ENCODE measurements around the gene WDR88.

Gene WDR88

DNA sequence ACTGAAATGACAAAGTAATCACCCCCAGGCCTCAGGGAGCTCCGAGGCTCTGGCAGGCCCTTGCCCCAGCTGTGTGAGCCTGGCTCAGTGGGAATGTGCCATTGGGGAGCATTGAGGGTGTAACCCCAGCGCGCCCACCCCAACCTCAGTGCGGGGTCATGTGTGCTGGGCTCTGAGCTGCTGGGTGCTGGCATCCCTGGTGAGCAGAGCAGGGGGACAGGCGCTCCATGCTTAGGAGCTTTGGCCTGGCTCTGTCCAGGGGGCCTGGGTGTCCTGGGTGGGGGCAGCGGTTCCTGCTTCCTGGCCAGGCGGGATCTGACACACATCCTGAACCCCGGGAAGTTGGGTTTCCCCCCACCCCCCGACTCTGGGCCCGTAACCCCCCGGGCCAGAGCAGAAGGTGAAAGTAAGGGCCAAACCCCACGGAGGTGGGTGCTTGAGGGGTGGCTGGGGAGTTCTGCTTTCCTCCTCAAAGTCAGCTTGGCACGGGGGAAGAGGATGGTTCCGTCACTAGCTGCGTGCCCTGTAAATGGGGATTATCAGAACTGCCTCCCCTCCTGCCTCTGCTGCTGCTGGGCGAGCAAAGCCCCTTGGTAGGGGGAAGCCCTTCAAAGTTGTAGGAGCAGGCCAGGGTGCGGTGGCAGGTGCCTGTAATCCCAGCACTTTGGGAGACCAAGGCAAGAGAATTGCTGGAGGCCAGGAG, 63.9 kb downstream of the WDR88 start:
- no peak for DNase-seq (ENCODE audit: extremely low read depth in 1 of 2, low read depth in 1 of 2)

DNA sequence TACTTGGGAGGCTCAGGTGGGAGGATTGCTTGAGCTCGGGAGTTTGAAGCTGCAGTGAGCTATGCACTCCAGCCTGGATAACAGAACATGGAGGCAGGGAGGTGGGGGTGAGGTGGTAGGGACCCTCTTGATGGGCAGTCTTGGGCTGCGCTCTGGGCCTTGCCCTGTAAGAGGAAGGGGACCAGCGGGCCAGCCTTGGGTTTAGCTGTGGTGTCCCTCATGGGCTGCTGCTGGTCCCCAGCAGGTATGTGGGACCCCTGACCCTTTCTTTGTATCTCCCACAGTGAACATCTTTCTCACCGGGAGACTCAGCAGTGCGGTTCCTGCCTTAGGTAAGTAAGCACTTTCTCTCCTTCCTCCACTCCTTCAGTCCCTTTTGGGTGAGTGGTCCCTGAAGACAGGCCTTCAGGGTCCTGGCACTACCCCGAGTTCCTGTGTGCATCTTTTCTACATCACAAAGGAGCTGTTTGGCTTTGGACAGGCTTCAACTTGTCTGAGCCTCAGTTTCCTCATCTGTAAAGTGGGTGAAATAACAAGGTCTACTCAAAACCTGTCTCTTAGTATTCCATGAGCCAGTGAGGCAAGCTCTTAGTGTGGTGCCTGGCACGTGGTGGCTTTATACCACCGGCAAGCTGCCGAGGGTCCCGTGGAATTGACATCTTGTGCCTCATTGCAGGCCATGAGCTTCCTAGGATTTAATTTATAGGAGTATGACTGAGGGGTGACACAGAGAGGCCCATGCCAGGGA, 64.7 kb downstream of the WDR88 start:
- no peak for DNase-seq (ENCODE audit: extremely low read depth in 1 of 2, low read depth in 1 of 2)

DNA sequence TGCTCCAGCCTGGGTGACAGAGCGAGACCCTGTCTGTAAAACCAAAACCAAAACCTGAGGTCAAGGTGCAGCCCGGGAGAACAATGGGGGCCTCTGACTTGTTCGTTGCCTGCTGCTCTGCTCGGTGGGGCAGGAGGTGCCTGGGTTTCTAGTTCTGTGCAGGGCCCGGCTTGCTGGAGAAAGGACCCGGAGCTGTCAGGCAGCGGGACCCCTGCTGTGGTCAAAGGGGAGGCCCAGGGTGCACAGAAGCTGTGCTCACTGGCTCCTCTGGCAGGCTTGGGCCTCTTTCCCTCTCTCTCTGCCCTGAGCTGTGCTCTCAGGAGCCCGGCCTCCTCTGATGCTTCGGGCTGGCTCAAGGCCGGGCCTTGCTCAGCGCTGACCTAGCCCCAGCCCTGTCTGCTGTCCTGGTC, 65.7 kb downstream of the WDR88 start:
- no peak for DNase-seq (ENCODE audit: extremely low read depth in 1 of 2, low read depth in 1 of 2)

DNA sequence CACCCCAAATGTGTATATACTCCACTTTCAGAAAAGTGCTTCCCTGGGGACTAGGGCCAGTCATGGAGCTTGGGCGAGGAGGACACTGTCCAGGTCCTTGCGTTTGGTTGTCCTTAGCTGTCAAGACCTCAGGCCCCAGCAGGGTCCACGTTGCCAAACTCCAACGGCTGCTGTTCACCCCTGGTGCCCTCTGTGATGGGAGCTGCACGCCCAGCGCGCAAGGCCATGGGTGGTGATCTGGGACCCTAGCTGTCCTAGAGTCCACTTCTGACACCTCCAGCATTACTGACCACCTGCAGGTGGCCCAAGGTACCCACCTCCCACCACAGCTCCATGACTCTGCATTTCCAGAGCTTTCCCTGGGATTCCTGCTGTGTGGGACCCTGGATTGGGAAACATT, 66.3 kb downstream of the WDR88 start:
- DNase-seq (ENCODE audit: extremely low read depth in 1 of 2, low read depth in 1 of 2): no peak

DNA sequence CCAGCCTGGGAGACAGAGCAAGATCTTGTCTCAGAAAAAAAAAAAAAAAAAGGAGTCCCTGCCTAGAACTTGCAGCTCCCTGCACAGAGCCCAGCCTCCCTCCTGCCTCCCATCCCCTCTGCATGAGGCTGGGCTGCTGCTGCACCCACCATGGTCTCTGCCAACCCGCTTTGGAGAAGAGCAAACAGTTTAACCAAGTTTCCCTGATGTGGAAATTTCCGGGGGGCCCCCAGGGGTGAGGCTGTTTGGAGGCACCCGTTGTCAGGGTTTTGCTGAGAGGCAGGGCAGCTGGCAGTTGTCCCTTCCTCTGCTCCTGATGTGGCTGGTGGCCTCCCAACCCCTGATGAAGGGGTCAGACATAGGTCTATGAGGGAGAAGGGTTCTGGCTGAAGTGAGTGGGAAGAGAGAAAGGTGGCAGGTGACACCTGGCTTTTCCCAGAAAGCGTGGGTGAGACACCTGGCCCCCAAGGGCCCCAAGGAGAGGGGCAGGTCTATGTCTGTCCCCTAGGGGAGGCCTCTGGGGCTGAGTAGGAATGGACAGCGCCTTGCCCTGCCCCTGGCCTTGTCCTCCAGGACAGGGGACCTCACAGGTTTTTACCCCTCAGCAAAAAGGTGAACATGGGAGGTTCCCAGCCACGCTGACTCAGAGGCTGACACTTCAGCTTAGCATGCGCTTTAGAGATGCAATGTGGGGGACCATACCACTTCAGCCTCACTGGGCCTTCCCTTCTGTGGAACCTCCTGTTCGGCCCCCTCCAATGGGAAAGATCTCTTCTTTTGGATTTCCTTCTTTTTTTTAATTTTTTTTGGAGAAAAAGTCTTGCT, 67.7 kb downstream of the WDR88 start:
- DNase-seq (ENCODE audit: extremely low read depth in 1 of 2, low read depth in 1 of 2): no peak

DNA sequence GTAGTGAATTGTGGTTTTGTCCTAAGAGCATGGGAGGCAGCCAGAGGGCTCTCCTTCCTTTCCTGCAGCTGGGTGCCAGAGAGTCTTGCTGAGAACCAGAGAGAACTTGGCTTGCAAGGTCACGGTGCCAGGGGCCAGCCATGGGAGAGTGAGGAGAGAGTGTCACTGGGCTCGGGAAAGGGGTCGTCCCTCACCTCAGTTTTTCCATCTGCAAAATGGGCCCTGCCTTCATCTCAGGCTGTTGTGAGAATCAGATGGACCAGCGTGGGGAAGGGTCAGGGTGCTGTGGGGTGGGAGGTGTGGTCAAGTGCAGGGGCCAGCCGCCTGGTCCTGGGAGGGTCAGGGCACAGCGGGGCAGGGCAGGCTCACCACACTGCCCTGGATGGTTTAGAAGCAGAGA, 69.6 kb downstream of the WDR88 start:
- no peak for DNase-seq (ENCODE audit: extremely low read depth in 1 of 2, low read depth in 1 of 2)

DNA sequence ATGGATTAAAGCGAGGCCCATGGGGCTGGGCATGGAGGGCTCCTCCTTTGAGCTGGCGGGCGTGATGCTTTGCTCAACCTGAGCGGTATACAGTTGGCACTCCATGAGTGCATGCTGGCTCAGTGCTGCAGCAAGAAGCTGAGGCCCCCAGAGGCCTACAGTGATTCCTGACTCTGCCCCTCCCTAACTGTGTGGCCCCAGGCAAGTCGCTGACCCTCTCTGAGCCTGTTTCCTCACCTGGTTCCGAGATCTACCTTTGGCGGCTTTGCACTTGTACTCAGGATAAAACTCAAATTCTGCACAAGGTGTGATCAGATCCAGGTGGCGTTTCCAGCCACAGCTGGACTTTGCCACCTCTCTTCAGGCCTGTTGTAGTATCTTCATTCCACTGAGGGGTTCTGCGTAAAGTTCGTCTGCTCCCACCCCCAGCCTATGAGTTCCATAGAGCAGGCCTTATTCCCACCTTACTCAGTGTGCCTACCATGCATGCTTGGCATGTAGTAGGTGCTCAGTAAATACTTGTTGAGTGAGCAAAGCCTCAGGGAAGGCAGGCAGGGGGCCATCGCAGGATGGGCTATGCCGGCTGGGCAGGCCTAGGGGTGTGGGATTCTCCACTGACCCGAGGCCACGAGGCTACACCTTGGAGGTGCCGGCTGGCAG, 70.1 kb downstream of the WDR88 start:
- DNase-seq (ENCODE audit: extremely low read depth in 1 of 2, low read depth in 1 of 2): no peak

DNA sequence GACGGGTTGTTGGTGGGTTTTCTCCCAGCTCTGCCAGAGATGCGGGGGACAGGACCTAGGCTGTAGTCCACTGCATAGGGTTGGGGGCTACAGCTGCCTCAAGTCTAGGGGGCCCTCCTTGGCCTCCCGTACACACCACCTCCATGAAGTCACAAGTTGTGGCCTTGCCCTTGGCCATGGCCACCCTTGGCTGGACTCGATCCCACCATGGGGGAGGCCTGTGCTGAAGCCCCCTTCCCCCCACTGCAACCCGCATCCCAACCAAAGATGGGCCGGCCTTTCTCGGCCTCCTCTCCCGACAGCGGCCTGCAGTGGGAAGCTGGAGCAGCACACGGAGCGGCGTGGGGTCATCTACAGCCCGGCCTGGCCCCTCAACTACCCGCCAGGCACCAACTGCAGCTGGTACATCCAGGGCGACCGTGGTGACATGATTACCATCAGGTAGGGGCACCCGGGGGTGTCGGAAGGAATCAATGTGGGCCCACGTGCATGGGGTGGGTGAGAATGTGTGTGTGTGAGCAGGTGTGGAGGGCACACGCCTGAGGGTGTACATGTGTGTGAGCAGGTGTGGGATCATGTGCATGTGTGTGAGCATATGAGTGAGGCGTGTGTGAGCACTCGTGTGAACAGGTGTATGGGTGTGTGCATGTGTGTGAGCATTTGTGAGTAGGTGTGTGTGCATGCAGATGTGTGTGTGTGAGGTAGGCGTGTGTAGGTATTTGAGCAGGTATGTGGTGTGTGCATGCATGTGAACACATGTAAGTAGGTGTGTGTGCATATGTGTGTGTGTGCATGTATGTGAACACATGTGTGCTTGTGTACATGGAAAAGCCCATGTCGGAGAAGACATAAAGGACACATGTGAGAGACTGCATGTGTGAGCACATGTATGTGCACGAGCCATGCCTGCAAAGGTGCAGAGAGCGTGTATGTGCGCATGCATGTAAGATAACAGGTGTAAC, 70.9 kb downstream of the WDR88 start:
- DNase-seq (ENCODE audit: extremely low read depth in 1 of 2, low read depth in 1 of 2): no peak

DNA sequence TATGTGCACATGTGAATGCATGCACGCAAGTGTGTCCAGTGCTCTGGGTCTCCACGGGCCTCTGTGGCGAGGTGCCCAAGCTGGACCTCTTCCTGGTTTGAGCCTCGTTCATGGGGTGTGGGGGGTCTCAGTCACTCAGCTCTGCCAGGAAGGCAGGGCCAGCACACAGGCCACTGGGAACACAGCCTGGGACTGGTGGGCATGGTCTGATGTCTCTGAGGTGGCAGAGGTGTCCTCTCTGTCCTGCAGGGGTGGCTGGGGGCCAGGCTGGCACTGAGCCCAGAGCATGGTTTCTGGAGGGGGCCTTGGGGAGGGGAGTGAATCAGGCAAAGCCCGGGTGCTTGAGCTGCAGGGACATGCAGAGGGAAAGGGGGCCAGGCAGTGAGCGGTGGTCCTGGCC, 71.6 kb downstream of the WDR88 start:
- no peak for DNase-seq (ENCODE audit: extremely low read depth in 1 of 2, low read depth in 1 of 2)

DNA sequence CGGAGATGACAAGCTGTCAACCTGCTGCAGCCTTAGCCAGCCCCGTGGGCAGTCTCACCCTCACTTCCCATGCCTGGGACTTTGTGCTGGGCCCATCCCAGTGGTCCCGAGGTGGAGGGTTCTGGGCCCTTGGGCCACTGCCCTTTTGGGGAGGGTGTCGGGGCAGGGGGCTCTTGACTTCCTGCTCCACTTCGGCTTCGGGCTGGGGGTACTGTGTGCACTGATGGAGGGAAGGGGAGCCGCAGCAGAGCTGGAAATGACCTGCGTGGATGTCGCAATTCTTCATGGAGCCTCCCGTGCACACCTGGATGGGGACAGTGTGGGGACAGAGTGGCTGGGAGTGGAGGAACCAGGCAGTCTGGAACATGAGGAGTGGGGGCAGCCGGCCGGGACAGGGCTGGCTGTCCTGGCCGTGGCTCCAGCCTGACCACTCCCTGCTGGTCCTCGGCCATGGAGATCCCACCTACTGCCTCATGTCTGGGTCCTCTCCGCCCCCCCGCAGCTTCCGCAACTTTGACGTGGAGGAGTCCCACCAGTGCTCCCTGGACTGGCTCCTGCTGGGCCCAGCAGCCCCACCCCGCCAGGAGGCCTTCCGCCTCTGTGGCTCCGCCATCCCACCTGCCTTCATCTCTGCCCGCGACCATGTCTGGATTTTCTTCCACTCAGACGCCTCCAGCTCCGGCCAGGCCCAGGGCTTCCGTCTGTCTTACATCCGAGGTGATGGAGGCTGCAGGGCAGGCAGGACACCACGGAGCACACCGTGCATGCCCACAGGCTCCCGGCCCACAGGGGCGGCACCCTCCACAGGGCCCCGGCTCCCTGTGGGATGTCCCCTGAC, 72.4 kb downstream of the WDR88 start:
- DNase-seq (ENCODE audit: extremely low read depth in 1 of 2, low read depth in 1 of 2): no peak

DNA sequence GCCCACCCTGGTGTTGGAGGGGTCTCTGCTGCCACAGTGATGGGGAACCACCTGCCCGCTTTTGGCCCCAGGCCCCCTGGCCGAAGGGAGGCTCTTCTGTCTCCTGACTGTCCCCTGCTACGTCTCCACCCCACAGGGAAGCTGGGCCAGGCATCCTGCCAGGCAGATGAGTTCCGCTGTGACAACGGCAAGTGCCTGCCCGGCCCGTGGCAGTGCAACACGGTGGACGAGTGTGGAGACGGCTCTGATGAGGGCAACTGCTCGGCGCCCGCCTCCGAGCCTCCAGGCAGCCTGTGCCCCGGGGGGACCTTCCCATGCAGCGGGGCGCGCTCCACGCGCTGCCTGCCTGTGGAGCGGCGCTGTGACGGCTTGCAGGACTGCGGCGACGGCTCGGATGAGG, 73.2 kb downstream of the WDR88 start:
- no peak for DNase-seq (ENCODE audit: extremely low read depth in 1 of 2, low read depth in 1 of 2)

DNA sequence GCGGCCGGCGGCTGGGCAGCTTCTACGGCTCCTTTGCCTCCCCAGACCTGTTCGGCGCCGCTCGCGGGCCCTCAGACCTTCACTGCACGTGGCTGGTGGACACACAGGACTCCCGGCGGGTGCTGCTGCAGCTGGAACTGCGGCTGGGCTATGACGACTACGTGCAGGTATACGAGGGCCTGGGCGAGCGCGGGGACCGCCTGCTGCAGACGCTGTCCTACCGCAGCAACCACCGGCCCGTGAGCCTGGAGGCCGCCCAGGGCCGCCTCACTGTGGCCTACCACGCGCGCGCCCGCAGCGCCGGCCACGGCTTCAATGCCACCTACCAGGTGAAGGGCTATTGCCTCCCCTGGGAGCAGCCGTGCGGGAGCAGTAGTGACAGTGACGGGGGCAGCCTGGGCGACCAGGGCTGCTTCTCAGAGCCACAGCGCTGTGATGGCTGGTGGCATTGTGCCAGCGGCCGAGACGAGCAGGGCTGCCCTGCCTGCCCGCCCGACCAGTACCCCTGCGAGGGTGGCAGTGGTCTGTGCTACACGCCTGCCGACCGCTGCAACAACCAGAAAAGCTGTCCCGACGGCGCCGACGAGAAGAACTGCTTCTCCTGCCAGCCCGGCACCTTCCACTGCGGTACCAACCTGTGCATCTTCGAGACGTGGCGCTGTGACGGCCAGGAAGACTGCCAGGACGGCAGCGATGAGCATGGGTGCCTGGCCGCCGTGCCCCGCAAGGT, 73.8 kb downstream of the WDR88 start:
- no peak for DNase-seq (ENCODE audit: extremely low read depth in 1 of 2, low read depth in 1 of 2)

DNA sequence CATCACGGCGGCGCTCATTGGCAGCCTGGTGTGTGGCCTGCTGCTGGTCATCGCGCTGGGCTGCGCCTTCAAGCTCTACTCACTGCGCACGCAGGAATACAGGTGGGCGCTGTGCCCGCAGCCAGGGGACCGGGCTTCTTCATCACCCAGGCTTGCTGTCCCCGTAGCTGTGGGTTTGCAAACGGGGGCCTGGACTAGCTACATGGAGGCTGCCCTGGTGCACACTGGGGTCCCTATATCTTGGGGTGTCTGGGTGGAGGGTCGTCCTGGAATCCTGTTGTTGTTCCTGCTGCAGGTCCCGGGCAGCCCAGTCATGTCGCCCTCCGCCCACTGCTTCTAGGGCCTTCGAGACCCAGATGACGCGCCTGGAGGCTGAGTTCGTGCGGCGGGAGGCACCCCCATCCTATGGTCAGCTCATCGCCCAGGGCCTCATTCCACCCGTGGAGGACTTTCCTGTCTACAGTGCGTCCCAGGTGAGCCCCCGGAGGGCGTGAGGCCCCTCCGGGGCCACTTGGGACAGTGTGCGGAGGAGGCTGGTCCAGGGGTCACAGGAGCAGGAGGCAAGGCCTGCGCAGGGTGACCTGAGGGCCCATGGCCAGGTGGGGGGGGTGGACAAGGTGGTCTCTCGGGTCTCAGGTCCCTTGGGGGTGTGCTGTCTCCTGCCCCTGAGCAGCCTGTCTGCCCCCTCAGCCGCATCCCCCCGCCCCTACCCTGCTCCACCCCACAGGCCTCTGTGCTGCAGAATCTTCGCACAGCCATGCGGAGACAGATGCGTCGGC, 74.5 kb downstream of the WDR88 start:
- no peak for DNase-seq (ENCODE audit: extremely low read depth in 1 of 2, low read depth in 1 of 2)

DNA sequence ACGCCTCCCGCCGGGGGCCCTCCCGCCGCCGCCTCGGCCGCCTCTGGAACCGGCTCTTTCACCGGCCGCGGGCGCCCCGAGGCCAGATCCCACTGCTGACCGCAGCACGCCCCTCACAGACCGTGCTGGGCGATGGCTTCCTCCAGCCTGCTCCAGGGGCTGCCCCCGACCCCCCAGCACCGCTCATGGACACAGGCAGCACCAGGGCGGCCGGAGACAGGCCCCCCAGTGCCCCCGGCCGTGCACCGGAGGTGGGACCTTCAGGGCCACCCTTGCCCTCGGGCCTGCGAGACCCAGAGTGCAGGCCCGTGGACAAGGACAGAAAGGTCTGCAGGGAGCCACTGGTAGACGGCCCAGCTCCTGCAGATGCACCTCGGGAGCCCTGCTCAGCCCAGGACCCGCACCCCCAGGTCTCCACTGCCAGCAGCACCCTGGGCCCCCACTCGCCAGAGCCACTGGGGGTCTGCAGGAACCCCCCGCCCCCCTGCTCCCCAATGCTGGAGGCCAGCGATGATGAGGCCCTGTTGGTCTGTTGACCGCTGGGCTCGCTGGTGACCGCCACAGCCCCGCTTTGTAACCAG, 75.2 kb downstream of the WDR88 start:
- no peak for DNase-seq (ENCODE audit: extremely low read depth in 1 of 2, low read depth in 1 of 2)

DNA sequence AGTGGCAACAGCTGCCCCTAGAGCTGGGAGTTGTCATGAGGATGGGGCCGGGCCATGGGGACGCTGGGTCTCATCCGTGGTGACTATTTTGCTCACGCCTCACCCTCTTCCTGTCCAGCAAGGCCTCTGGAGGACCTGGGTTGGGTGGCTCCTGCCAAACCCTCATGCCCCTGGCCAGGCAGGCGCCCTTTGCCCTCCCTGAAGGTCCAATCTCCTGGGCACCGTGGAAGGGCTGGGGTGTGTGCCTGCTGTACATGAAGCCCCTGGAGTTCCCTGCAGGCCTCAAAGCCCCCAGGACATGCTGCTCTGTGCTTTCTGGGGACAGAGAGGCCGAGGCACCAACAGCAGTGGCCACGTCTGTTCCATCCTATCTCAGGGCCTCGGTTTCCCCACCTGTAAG, 76.0 kb downstream of the WDR88 start:
- no peak for DNase-seq (ENCODE audit: extremely low read depth in 1 of 2, low read depth in 1 of 2)

DNA sequence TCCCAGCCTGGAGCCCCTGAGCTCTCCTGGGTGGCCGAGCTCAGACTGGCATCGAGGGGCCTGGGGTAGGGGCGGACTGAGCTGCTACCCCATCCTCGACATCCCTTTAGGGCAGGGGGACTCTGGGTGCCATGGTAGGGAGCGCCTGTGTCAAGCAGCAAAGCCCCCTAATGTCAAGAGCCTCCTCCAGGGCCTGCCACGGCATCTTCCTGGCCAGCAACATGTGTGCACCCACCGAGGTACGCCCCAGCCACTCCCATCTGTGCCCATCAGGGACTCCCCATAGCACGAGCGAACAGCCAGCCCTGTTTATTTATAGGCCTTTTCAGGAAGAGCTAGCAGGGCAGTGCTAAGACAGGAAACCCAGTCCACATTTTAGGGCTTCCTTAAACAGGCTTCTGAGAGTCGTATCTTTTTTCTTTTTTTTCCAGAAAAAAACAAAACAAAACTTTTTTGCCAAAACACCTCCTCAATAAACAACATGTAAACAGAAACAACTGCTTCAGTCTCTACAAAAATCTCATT, 76.5 kb downstream of the WDR88 start:
- DNase-seq (ENCODE audit: extremely low read depth in 1 of 2, low read depth in 1 of 2): no peak
